HepG2 (cell line): ENCODE measurements around the gene NFKB2. TPM values are rescaled to one million over a fixed set of nuclear protein-coding genes. Genes with fewer than 3 reads are reported as not detected.
A peak's percentile ranks its signal among the peaks of the same experiment; 100 is the strongest.

Experiments
- BRD4 ChIP-seq: sonication (generic); formaldehyde crosslinking; IDR thresholded peaks from 2 replicates; pipeline ENCODE4 v1.4.0; 2020; ENCODE audit warnings: missing genetic modification reagents
- CHD2 ChIP-seq: IDR thresholded peaks from 2 replicates; pipeline ENCODE4 v1.6.1; 2011; ENCODE audit warnings: low read depth, low read length, improper control_type of control experiment
- CREBL2 ChIP-seq: sonication (generic); formaldehyde crosslinking; IDR thresholded peaks from 2 replicates; pipeline ENCODE4 v1.8.1; 2023; ENCODE audit warnings: missing genetic modification reagents, mild to moderate bottlenecking, borderline replicate concordance
- FOXO4 ChIP-seq: sonication (generic); formaldehyde crosslinking; conservative IDR thresholded peaks from 2 replicates; pipeline ENCODE4 v1.8.1; 2023; ENCODE audit warnings: missing genetic modification reagents
- HDAC6 ChIP-seq: fragments of 200-600 bp; sonication (generic); IDR thresholded peaks from 2 replicates; pipeline ENCODE4 v1.7.0; 2017; ENCODE audit warnings: mild to moderate bottlenecking, antibody characterized with exemption, low read length, low read depth
- HOMEZ ChIP-seq: IDR thresholded peaks from 2 replicates; pipeline ENCODE4 v1.6.1; 2016; ENCODE audit warnings: low read depth
- KDM2A ChIP-seq: sonication (generic); formaldehyde crosslinking; IDR thresholded peaks from 2 replicates; pipeline ENCODE4 v1.4.0; 2020; ENCODE audit warnings: low read depth, missing genetic modification reagents, borderline replicate concordance
- MTERF4 ChIP-seq: sonication (generic); formaldehyde crosslinking; IDR thresholded peaks from 2 replicates; pipeline ENCODE4 v1.8.0; 2023; ENCODE audit warnings: mild to moderate bottlenecking, missing genetic modification reagents
- NFKBIZ ChIP-seq: IDR thresholded peaks from 2 replicates; pipeline ENCODE4 v1.6.1; 2018; ENCODE audit warnings: missing genetic modification reagents, missing compliant biosample characterization
- PHB2 ChIP-seq: fragments of 450-650 bp; IDR thresholded peaks from 2 replicates; pipeline ENCODE4 v1.6.1; 2018; ENCODE audit not compliant: partially characterized antibody
- RBFOX2 ChIP-seq: fragments of 200-400 bp; formaldehyde crosslinking; IDR thresholded peaks from 2 replicates; pipeline ENCODE4 v1.6.1; 2017; ENCODE audit warnings: low read depth, mild to moderate bottlenecking, low read length
- SIX1 ChIP-seq: sonication (generic); formaldehyde crosslinking; IDR thresholded peaks from 2 replicates; pipeline ENCODE4 v1.4.0; 2020; ENCODE audit warnings: missing genetic modification reagents, borderline replicate concordance
- SKIL ChIP-seq: sonication (generic); formaldehyde crosslinking; IDR thresholded peaks from 2 replicates; pipeline ENCODE4 v1.8.0; 2022; ENCODE audit warnings: missing genetic modification reagents, mild to moderate bottlenecking, moderate library complexity, borderline replicate concordance
- SMAD1 ChIP-seq: sonication (generic); formaldehyde crosslinking; IDR thresholded peaks from 2 replicates; pipeline ENCODE4 v1.4.0; 2020; ENCODE audit warnings: missing genetic modification reagents, low read depth, mild to moderate bottlenecking, borderline replicate concordance
- THYN1 ChIP-seq: sonication (generic); formaldehyde crosslinking; IDR thresholded peaks from 2 replicates; pipeline ENCODE4 v1.8.1; 2023; ENCODE audit warnings: low read depth, mild to moderate bottlenecking, moderate library complexity, missing genetic modification reagents, borderline replicate concordance
- ZNF12 ChIP-seq: sonication (generic); formaldehyde crosslinking; IDR thresholded peaks from 2 replicates; pipeline ENCODE4 v1.5.0; 2020; ENCODE audit warnings: missing genetic modification reagents
- ZNF30 ChIP-seq: sonication (generic); formaldehyde crosslinking; IDR thresholded peaks from 2 replicates; pipeline ENCODE4 v1.5.0; 2020; ENCODE audit warnings: mild to moderate bottlenecking, missing genetic modification reagents
- ZNF431 ChIP-seq: sonication (generic); formaldehyde crosslinking; IDR thresholded peaks from 2 replicates; pipeline ENCODE4 v1.9.0; 2022; ENCODE audit warnings: missing genetic modification reagents, low read depth, mild to moderate bottlenecking, borderline replicate concordance
- ZNF501 ChIP-seq: sonication (generic); formaldehyde crosslinking; IDR thresholded peaks from 2 replicates; pipeline ENCODE4 v1.5.1; 2020; ENCODE audit warnings: mild to moderate bottlenecking, moderate library complexity, missing genetic modification reagents
- ZNF598 ChIP-seq: sonication (generic); formaldehyde crosslinking; IDR thresholded peaks from 2 replicates; pipeline ENCODE4 v1.5.1; 2020; ENCODE audit warnings: mild to moderate bottlenecking, missing genetic modification reagents, borderline replicate concordance
- ZNF782 ChIP-seq: sonication (generic); formaldehyde crosslinking; IDR thresholded peaks from 2 replicates; pipeline ENCODE4 v1.4.0; 2020; ENCODE audit warnings: missing genetic modification reagents, mild to moderate bottlenecking, borderline replicate concordance
- polyA plus RNA-seq, 8 experiments: library from polyadenylated mRNA; depleted of rRNA in 3 of 8; stranded (reverse) in 7 of 8; unstranded in 1 of 8; fragments of >200 nt; fragmentation: Illumina TruSeq in 4 of 8; extraction: Trizol in 4 of 8; gene quantifications; 2 replicates each; pipeline versions ENCODE4 v1.2.1 to v1.2.3, GENCODE V29; 2011 to 2016; ENCODE audit warnings: low read depth in 4 of 8, missing spikeins in 1 of 8, mixed read lengths in 1 of 8; ENCODE audit not compliant: insufficient read depth in 1 of 8
- total RNA-seq, 5 experiments: library from RNA; depleted of rRNA; stranded (reverse); fragments of >200 nt; fragmentation: Illumina TruSeq; extraction: Trizol; gene quantifications; 2 replicates each; pipeline ENCODE4 v1.2.3, GENCODE V29; 2016; ENCODE audit warnings: low read depth in 1 of 5

The NFKB2 gene
- total and polyA plus RNA-seq, 2 of the 13 experiments (the other 11 are each of a cell fraction or from before 2014, with no cell fraction given) = 7.7 to 12.5 TPM

- TF ChIP-seq FOXO4 (CRISPR knock-in tag) = 0 out of 2 replicates have a peak, but pooled peaks have one; percentile 61
- no peak; the same call in 1 of the 2 replicates for TF ChIP-seq SKIL (CRISPR knock-in tag)
- no peak for TF ChIP-seq ZNF431 (CRISPR knock-in tag)
- no peak; the same call in 1 of the 2 replicates for TF ChIP-seq CREBL2 (CRISPR knock-in tag)
- TF ChIP-seq ZNF598 (CRISPR knock-in tag) = peak; percentile 90
- TF ChIP-seq SIX1 (CRISPR knock-in tag) = no peak
- TF ChIP-seq HOMEZ = no peak
- TF ChIP-seq ZNF30 (CRISPR knock-in tag) = no peak
- TF ChIP-seq CHD2 = no peak; the same call in 1 of the 2 replicates
- no peak for TF ChIP-seq HDAC6
- TF ChIP-seq PHB2 = no peak
- TF ChIP-seq ZNF501 = peak; percentile 68; the same call in 1 of the 2 replicates
- no peak for TF ChIP-seq ZNF782 (CRISPR knock-in tag)
- TF ChIP-seq MTERF4 (CRISPR knock-in tag) = peak; percentile 64; the same call in 1 of the 2 replicates
- TF ChIP-seq RBFOX2 = peak; percentile 86
- TF ChIP-seq ZNF12 (CRISPR knock-in tag) = no peak
- no peak for TF ChIP-seq THYN1 (CRISPR knock-in tag)
- peak; percentile 99 for TF ChIP-seq KDM2A
- peak; percentile 35; the same call in 1 of the 2 replicates for TF ChIP-seq SMAD1 (CRISPR knock-in tag)
- peak; percentile 77; the same call in 1 of the 2 replicates for TF ChIP-seq NFKBIZ (CRISPR knock-in tag)
- peak; percentile 69; the same call in 1 of the 2 replicates for TF ChIP-seq BRD4 (CRISPR knock-in tag)
Observed at GRCh38 chr10:102399217-102400021, 3.9 kb downstream of the NFKB2 start (continued).
